Stimulated activated CD4-positive, alpha-beta T cell treated with anti-CD3 and anti-CD28 coated beads, Interleukin-15, amount 100 ng/mL, for 1 hour (primary cell): ENCODE measurements around the gene CDC14C.

Experiments
- DNase-seq, 2 donors: peaks; one replicate each; pipeline ENCODE4 v3.0.0-alpha.2; 2020; ENCODE audit warnings: low read depth in 1 of 2, low spot score in 1 of 2

The CDC14C gene

DNA sequence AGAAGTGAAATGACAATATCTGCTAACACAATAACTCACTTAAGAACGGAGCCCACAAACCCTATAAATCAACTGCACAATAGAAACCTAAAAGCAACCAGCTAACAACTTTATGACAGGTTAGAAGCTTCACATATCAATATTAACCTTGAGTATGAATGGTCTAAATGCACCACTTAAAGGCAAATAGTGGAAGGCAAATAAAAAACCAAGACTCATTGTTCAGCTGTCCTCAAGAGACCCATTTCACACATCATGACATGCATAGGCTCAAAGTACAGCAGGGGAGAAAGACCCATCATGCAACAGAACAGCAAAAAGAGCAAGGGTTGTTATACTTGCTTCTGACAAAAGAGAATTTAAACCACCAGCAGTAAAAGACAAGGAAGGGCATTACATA is 46.8 kb downstream of the CDC14C start:
- no peak for DNase-seq

- no peak for DNase-seq
Observed at GRCh38 chr7:48976253-48976652, 51.9 kb downstream of the CDC14C start.

- no peak for DNase-seq
Observed at GRCh38 chr7:48976850-48977249, 52.5 kb downstream of the CDC14C start.
